Fibroblast of upper back skin (primary cell): Measurements from ENCODE around the gene UGT2B17.
"Not testable (repeated sequence)": the region's sequence is repeated elsewhere in the genome, so short reads cannot be mapped to it uniquely, and the experiment has no call there.

Experiments used
- DNase-seq: peaks from one replicate; pipeline ENCODE4 v3.0.0-alpha.2; 2013

UGT2B17 gene

GRCh38 chr4:68568535-68568934, 7.6 kb downstream of the UGT2B17 start:
- DNase-seq: not testable (repeated sequence)

- not testable (repeated sequence) for DNase-seq
These were observed 9.8 kb downstream of the UGT2B17 start for GRCh38 chr4:68566364-68566763.

- not testable (repeated sequence) for DNase-seq
These were observed 11.0 kb downstream of the UGT2B17 start for GRCh38 chr4:68565082-68565481.

- not testable (repeated sequence) for DNase-seq
These were observed 15.6 kb downstream of the UGT2B17 start for GRCh38 chr4:68560364-68561070.

- not testable (repeated sequence) for DNase-seq
These were observed 22.3 kb downstream of the UGT2B17 start for GRCh38 chr4:68553830-68554229.

GRCh38 chr4:68552818-68553811, 23.0 kb downstream of the UGT2B17 start:
- DNase-seq: not testable (repeated sequence)

GRCh38 chr4:68542742-68543141, 33.4 kb downstream of the UGT2B17 start:
- DNase-seq: not testable (repeated sequence)

GRCh38 chr4:68536375-68536774, 39.7 kb downstream of the UGT2B17 start:
- no peak for DNase-seq

GRCh38 chr4:68535974-68536373, 40.1 kb downstream of the UGT2B17 start:
- no peak for DNase-seq

GRCh38 chr4:68522232-68522631, 53.9 kb downstream of the UGT2B17 start:
- DNase-seq: not testable (repeated sequence)

GRCh38 chr4:68520985-68521384, 55.1 kb downstream of the UGT2B17 start:
- no peak for DNase-seq

GRCh38 chr4:68518889-68519288, 57.2 kb downstream of the UGT2B17 start:
- no peak for DNase-seq

- DNase-seq: not testable (repeated sequence)
These were observed 70.7 kb downstream of the UGT2B17 start for GRCh38 chr4:68505452-68505851.

GRCh38 chr4:68504836-68505235, 71.3 kb downstream of the UGT2B17 start:
- not testable (repeated sequence) for DNase-seq

GRCh38 chr4:68503462-68503861, 72.7 kb downstream of the UGT2B17 start:
- DNase-seq: not testable (repeated sequence)

- DNase-seq: no peak
These were observed 77.1 kb downstream of the UGT2B17 start for GRCh38 chr4:68499021-68499420.

GRCh38 chr4:68498413-68499007, 77.6 kb downstream of the UGT2B17 start:
- DNase-seq: peak; percentile 55

- DNase-seq: no peak
These were observed 81.4 kb downstream of the UGT2B17 start for GRCh38 chr4:68494688-68495087.

- no peak for DNase-seq
These were observed 85.2 kb downstream of the UGT2B17 start for GRCh38 chr4:68490826-68491457.

- DNase-seq: no peak
These were observed 86.8 kb downstream of the UGT2B17 start for GRCh38 chr4:68489338-68489737.
